K562 (cell line): ENCODE results near the gene GNG14. TPM values are rescaled to one million over a fixed set of nuclear protein-coding genes. Genes with fewer than 3 reads are reported as not detected.

Experiments
- CBX5 ChIP-seq: IDR thresholded peaks from 2 replicates; pipeline ENCODE4 v1.6.1; 2014; ENCODE audit warnings: low read depth, borderline replicate concordance
- FOXJ2 ChIP-seq: fragments of 200-800 bp; sonication (Bioruptor generic); IDR thresholded peaks from 2 replicates; pipeline ENCODE4 v1.6.1; 2016; ENCODE audit warnings: missing genetic modification characterization, missing compliant biosample characterization
- FOXK2 ChIP-seq, 2 experiments: fragments of 450-650 bp; IDR thresholded peaks in 1 of 2; conservative IDR thresholded peaks in 1 of 2; 2 replicates each; pipeline ENCODE4 v1.6.1; 2016; ENCODE audit warnings: low read depth in 2 of 2, mild to moderate bottlenecking in 1 of 2
- PHF8 ChIP-seq: fragments of 200-600 bp; sonication (generic); IDR thresholded peaks from 2 replicates; pipeline ENCODE4 v1.6.1; 2012; ENCODE audit warnings: mixed run types, mild to moderate bottlenecking, inconsistent platforms, low read length, moderate library complexity, borderline replicate concordance
- SAFB ChIP-seq: fragments of 200-400 bp; formaldehyde crosslinking; IDR thresholded peaks from 2 replicates; pipeline ENCODE4 v1.6.1; 2017; ENCODE audit warnings: low read depth, low read length, borderline replicate concordance
- ZNF121 ChIP-seq: sonication (generic); formaldehyde crosslinking; conservative IDR thresholded peaks from 2 replicates; pipeline ENCODE4 v1.8.0; 2022; ENCODE audit warnings: missing genetic modification reagents
- ZNF561 ChIP-seq: fragments of 450-650 bp; formaldehyde crosslinking; conservative IDR thresholded peaks from 2 replicates; pipeline ENCODE4 v1.4.0; 2020; ENCODE audit warnings: mild to moderate bottlenecking, moderate library complexity
- polyA plus RNA-seq, 8 experiments: library from polyadenylated mRNA; depleted of rRNA in 4 of 8; stranded (reverse) in 5 of 8; unstranded in 3 of 8; fragments of >200 nt; fragmentation: Nextera tagmentation in 2 of 8; fragmentation: Illumina TruSeq in 1 of 8; extraction: Ambion mirVana in 2 of 8; extraction: Trizol in 1 of 8; gene quantifications; 2 replicates each; pipeline versions ENCODE4 v1.2.1 to v1.2.3, GENCODE V29; 2011 to 2014; ENCODE audit warnings: inconsistent platforms in 1 of 8, missing spikeins in 1 of 8
- total RNA-seq, 7 experiments: library from RNA; depleted of rRNA in 6 of 7; stranded (reverse); fragments of >200 nt in 6 of 7; fragmentation: Illumina TruSeq in 2 of 7; extraction: Trizol in 2 of 7; gene quantifications; 2 replicates each; pipeline versions ENCODE4 v1.2.1 to v1.2.3, GENCODE V29; 2011 to 2021; ENCODE audit warnings: low replicate concordance in 1 of 7
- TF ChIP-seq, protein P1 (sequence below), 2 experiments: fragments of 450-650 bp in 1 of 2; sonication (generic) in 1 of 2; formaldehyde crosslinking in 1 of 2; IDR thresholded peaks; 2 replicates each; pipeline versions ENCODE4 v1.7.1 to v1.9.0; 2016 to 2022; ENCODE audit warnings: inconsistent platforms in 1 of 2, mild to moderate bottlenecking in 1 of 2, missing genetic modification reagents in 1 of 2
- TF ChIP-seq, protein P2 (sequence below): fragments of 250-450 bp; sonication (Bioruptor Pico); IDR thresholded peaks from 2 replicates; pipeline ENCODE4 v1.8.0; 2022; ENCODE audit warnings: inconsistent platforms, mild to moderate bottlenecking, moderate library complexity, borderline replicate concordance
- TF ChIP-seq, protein P3 (sequence below): fragments of 250-450 bp; sonication (Bioruptor Pico); IDR thresholded peaks from 2 replicates; pipeline ENCODE4 v1.8.0; 2022; ENCODE audit warnings: moderate library complexity, mild to moderate bottlenecking, inconsistent platforms
- TF ChIP-seq, protein P4 (sequence below): sonication (generic); formaldehyde crosslinking; IDR thresholded peaks from 2 replicates; pipeline ENCODE4 v1.8.1; 2023; ENCODE audit warnings: mild to moderate bottlenecking, missing genetic modification reagents

Gene GNG14
- total and polyA plus RNA-seq, 9 of the 15 experiments (the other 6 are each of a cell fraction or from before 2014, with no cell fraction given) = not detected

DNA sequence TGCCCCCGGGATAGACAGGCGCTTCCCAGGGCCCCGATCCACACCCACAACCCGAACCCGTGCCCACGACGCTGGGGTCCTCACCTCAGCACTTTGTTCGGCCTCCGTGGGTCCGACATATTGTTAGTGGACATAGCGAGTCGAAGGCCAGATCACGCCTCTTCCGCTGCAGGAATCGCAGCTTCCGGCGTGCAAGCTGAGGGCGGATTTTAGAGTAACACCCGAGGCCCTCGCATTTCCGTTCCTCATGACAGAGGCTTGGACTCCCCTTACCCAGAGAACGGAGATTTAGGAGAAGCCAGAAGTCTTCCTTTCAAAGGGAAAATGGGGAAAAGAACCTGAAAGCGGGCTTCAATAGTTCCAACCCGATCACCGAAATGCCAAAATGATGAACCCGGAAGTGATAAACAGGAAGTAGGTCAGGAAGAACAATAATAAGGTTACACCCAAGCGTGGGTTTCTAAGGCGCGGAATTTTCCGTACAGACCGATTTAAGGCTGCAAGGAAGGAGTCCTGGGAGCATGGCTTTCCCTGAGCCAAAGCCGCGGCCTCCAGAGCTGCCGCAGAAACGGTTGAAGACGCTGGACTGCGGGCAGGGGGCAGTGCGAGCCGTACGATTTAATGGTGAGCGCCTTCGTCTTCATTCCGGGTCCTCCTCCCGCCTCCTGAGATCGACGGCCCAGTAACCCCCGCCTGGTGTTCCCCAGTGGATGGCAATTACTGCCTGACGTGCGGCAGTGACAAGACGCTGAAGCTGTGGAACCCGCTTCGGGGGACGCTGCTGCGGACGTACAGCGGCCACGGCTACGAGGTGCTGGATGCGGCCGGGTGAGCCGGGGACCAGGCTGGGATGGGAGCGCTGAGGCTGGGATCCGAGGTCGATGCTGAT, 18.3 kb upstream of the GNG14 start (continued):
- TF ChIP-seq, protein P1, sequence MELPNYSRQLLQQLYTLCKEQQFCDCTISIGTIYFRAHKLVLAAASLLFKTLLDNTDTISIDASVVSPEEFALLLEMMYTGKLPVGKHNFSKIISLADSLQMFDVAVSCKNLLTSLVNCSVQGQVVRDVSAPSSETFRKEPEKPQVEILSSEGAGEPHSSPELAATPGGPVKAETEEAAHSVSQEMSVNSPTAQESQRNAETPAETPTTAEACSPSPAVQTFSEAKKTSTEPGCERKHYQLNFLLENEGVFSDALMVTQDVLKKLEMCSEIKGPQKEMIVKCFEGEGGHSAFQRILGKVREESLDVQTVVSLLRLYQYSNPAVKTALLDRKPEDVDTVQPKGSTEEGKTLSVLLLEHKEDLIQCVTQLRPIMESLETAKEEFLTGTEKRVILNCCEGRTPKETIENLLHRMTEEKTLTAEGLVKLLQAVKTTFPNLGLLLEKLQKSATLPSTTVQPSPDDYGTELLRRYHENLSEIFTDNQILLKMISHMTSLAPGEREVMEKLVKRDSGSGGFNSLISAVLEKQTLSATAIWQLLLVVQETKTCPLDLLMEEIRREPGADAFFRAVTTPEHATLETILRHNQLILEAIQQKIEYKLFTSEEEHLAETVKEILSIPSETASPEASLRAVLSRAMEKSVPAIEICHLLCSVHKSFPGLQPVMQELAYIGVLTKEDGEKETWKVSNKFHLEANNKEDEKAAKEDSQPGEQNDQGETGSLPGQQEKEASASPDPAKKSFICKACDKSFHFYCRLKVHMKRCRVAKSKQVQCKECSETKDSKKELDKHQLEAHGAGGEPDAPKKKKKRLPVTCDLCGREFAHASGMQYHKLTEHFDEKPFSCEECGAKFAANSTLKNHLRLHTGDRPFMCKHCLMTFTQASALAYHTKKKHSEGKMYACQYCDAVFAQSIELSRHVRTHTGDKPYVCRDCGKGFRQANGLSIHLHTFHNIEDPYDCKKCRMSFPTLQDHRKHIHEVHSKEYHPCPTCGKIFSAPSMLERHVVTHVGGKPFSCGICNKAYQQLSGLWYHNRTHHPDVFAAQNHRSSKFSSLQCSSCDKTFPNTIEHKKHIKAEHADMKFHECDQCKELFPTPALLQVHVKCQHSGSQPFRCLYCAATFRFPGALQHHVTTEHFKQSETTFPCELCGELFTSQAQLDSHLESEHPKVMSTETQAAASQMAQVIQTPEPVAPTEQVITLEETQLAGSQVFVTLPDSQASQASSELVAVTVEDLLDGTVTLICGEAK (IDR thresholded peaks at IDR 0.05) = peak; percentile 100
- TF ChIP-seq, protein P1 (CRISPR knock-in tag; IDR thresholded peaks at IDR 0.05) = no peak
- TF ChIP-seq PHF8 (peak; percentile 89; the same call in 1 of the 2 replicates), ZNF121 (no peak), FOXK2 (conservative IDR thresholded peaks at IDR 0.05 in 1 of 2, IDR thresholded peaks at IDR 0.05 in 1 of 2; ENCODE audit: low read depth in 2 of 2) (peak; percentile 98 to 99), SAFB (no peak), FOXJ2 (tag) (peak; percentile 73), ZNF561 (CRISPR knock-in tag) (0 out of 2 replicates have a peak, but pooled peaks have one; percentile 46), CBX5 (no peak)
- TF ChIP-seq, protein P2, sequence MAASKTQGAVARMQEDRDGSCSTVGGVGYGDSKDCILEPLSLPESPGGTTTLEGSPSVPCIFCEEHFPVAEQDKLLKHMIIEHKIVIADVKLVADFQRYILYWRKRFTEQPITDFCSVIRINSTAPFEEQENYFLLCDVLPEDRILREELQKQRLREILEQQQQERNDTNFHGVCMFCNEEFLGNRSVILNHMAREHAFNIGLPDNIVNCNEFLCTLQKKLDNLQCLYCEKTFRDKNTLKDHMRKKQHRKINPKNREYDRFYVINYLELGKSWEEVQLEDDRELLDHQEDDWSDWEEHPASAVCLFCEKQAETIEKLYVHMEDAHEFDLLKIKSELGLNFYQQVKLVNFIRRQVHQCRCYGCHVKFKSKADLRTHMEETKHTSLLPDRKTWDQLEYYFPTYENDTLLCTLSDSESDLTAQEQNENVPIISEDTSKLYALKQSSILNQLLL (CRISPR knock-in tag) = no peak
- TF ChIP-seq, protein P3, sequence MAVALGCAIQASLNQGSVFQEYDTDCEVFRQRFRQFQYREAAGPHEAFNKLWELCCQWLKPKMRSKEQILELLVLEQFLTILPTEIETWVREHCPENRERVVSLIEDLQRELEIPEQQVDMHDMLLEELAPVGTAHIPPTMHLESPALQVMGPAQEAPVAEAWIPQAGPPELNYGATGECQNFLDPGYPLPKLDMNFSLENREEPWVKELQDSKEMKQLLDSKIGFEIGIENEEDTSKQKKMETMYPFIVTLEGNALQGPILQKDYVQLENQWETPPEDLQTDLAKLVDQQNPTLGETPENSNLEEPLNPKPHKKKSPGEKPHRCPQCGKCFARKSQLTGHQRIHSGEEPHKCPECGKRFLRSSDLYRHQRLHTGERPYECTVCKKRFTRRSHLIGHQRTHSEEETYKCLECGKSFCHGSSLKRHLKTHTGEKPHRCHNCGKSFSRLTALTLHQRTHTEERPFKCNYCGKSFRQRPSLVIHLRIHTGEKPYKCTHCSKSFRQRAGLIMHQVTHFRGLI (CRISPR knock-in tag) = no peak
- TF ChIP-seq, protein P4, sequence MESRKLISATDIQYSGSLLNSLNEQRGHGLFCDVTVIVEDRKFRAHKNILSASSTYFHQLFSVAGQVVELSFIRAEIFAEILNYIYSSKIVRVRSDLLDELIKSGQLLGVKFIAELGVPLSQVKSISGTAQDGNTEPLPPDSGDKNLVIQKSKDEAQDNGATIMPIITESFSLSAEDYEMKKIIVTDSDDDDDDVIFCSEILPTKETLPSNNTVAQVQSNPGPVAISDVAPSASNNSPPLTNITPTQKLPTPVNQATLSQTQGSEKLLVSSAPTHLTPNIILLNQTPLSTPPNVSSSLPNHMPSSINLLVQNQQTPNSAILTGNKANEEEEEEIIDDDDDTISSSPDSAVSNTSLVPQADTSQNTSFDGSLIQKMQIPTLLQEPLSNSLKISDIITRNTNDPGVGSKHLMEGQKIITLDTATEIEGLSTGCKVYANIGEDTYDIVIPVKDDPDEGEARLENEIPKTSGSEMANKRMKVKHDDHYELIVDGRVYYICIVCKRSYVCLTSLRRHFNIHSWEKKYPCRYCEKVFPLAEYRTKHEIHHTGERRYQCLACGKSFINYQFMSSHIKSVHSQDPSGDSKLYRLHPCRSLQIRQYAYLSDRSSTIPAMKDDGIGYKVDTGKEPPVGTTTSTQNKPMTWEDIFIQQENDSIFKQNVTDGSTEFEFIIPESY (CRISPR knock-in tag) = no peak
